ENCODE data around the gene HPCAL1.

DNA sequence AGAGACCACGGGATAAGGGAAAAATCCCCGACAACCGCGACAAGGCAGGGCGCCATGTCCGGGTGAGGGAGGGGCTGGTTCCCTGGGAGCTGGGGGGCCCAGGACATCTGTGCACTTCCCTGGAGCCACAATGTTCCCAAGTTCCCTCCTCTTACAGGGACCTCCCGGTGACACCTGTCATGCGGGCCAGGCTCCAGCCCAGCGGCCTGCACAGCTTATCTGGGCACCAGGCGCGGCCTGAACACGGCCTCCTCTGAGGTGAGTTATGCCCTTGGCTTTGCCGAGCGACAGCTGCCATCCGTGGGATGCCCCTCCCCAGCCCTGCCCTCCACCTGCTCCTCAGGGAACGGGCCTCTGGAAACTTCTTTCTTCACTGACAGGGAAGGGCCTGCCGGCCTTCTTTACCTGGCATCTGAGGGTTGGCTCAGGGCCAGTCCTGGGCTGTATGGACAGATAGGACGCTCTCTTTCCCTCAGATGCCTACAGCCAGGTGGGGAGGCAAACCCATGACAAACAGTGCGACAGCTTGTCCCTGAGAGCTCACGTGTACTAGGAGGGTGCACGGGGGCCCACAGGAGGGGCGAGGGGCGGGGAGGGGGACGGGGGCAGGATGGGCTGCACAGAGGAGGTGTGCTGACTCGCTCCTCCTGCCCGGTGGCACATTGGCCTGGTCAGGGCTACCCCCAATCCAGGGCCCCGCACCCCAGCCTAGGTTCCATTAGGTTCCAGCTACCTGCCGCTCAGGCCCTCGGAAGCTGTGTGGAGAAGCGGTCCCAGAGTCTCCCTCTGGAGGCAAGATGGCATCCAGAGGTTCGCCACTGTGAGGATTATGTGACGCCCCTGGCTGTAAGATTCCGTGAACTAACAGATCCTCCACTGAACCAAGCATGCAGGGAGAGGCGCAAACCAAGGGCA is 34.9 kb upstream of the HPCAL1 start:
- TF ChIP-seq, protein P1, sequence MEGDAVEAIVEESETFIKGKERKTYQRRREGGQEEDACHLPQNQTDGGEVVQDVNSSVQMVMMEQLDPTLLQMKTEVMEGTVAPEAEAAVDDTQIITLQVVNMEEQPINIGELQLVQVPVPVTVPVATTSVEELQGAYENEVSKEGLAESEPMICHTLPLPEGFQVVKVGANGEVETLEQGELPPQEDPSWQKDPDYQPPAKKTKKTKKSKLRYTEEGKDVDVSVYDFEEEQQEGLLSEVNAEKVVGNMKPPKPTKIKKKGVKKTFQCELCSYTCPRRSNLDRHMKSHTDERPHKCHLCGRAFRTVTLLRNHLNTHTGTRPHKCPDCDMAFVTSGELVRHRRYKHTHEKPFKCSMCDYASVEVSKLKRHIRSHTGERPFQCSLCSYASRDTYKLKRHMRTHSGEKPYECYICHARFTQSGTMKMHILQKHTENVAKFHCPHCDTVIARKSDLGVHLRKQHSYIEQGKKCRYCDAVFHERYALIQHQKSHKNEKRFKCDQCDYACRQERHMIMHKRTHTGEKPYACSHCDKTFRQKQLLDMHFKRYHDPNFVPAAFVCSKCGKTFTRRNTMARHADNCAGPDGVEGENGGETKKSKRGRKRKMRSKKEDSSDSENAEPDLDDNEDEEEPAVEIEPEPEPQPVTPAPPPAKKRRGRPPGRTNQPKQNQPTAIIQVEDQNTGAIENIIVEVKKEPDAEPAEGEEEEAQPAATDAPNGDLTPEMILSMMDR (IDR thresholded peaks at IDR 0.05; ENCODE audit: insufficient read depth, low read length, poor library complexity, severe bottlenecking): no peak
- no peak for TF ChIP-seq EZH2phosphoT487 (conservative IDR thresholded peaks at IDR 0.05; ENCODE audit: low read length)

Data from SU-DHL-6 (cell line).